ENCODE results near the gene ARNT2. TPM values are rescaled to one million over a fixed set of nuclear protein-coding genes. Genes with fewer than 3 reads are reported as not detected.

Gene ARNT2
- total RNA-seq, 1 donor, result 20.7 TPM

DNA sequence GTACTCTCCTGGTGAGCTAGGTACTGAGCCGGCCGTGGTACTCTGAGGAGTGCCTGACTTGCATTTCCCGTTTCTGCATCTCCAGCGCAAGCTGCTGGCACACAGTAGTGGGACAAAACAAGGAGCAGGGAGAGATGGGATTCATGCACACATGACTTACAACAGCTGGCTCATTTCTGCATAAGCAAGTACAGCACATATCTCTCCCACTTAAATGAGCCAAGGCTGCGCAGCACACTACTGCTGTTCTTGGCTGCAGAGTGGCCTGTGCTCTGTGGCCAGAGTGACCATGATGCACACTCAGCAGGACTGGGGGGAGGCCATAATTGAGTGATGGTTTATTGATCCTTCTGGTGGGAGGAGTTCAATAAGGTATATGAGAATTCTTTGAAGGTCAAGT, 231.8 kb downstream of the ARNT2 start:
- no peak overlapping the region for H3K4me3 ChIP-seq (ENCODE audit: low read depth, low read length)
- no peak for TF ChIP-seq CTCF (IDR thresholded peaks at IDR 0.05; ENCODE audit: insufficient read depth, low read depth, low read length)
- no peak for DNase-seq (ENCODE audit: low read depth)

GRCh38 chr15:80636675-80637074, 232.5 kb downstream of the ARNT2 start:
- no peak for TF ChIP-seq CTCF (IDR thresholded peaks at IDR 0.05; ENCODE audit: insufficient read depth, low read depth, low read length)
- no peak for DNase-seq (ENCODE audit: low read depth)
- H3K4me3 ChIP-seq (ENCODE audit: low read depth, low read length), result no peak overlapping the region

DNA sequence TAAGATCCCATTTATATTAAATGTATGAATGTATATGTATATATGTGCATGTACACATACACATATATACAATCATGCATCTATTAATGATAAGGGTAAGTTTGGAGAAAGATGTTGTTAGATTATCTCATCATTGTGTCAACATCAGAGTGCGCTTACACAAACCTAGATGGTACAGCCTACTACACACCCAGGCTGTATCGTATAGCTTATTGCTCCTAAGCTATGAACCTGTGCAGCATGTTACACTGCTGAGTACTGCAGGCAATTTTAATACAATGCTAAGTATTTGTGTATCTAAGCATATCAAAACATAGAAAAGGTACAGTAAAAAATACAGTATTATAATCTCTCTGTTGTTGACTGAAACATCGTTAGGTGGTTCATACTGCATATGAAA, 233.6 kb downstream of the ARNT2 start:
- H3K4me3 ChIP-seq (ENCODE audit: low read depth, low read length), result no peak overlapping the region
- DNase-seq (ENCODE audit: low read depth), result no peak
- no peak for TF ChIP-seq CTCF (IDR thresholded peaks at IDR 0.05; ENCODE audit: insufficient read depth, low read depth, low read length)

- DNase-seq (ENCODE audit: low read depth), result peak; percentile 48
- no peak for TF ChIP-seq CTCF (IDR thresholded peaks at IDR 0.05; ENCODE audit: insufficient read depth, low read depth, low read length)
- no peak overlapping the region for H3K4me3 ChIP-seq (ENCODE audit: low read depth, low read length)
Measured at GRCh38 chr15:80638553-80639167, 234.5 kb downstream of the ARNT2 start.

GRCh38 chr15:80639168-80639555, 235.0 kb downstream of the ARNT2 start:
- no peak for DNase-seq (ENCODE audit: low read depth)
- no peak for TF ChIP-seq CTCF (IDR thresholded peaks at IDR 0.05; ENCODE audit: insufficient read depth, low read depth, low read length)
- H3K4me3 ChIP-seq (ENCODE audit: low read depth, low read length), result no peak overlapping the region

GRCh38 chr15:80640531-80641121, 236.4 kb downstream of the ARNT2 start:
- DNase-seq (ENCODE audit: low read depth), result no peak
- no peak overlapping the region for H3K4me3 ChIP-seq (ENCODE audit: low read depth, low read length)
- no peak for TF ChIP-seq CTCF (IDR thresholded peaks at IDR 0.05; ENCODE audit: insufficient read depth, low read depth, low read length)

- DNase-seq (ENCODE audit: low read depth), result peak; percentile 83
- TF ChIP-seq CTCF (IDR thresholded peaks at IDR 0.05; ENCODE audit: insufficient read depth, low read depth, low read length), result no peak
- H3K4me3 ChIP-seq (ENCODE audit: low read depth, low read length), result no peak overlapping the region
Measured at GRCh38 chr15:80641384-80641783, 237.2 kb downstream of the ARNT2 start.
